Inferior parietal cortex (tissue), 1 donor: Measurements from ENCODE around the gene AFAP1.

ENCODE experiments used
- DNase-seq: peaks from one replicate; pipeline ENCODE4 v3.0.0-alpha.2; 2016; ENCODE audit errors: extremely low spot score

AFAP1 gene

DNA sequence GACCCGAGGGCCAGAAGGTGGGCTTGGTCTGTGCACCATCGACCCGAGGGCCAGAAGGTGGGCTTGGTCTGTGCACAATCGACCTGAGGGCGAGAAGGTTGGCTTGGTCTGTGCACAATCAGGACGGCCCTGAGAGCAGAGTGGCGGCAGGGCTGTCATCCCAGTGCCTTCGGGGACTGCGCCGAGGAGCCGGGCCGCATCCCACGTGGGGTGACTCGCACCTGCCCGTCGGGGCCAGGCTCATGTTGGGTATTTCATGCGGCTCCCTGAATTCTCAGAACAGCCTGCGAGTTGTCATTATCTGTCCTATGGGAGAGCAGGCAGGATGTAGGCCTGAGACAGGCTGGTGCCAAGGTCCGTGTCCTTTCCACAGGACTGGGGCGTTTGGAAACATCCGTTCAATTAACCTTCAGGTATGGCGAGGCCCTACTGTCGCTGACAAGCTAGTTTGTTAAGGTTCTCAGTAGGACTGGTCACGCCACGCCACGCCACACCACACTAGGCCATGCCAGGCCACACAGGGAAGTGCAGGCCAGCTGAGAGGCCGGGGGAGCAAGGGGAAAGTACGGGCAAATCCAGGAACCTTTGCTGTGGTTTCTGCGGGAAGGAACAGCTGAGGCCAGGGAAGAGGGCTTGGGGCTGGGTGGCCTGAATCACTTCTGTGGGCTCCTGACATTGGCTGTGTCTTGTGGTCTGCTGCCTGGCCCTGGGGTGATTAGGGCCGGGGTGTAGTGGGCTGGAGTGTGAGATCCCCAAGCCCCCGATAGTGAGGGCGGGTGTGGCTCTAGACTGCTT is 182.9 kb downstream of the AFAP1 start:
- DNase-seq: no peak

DNA sequence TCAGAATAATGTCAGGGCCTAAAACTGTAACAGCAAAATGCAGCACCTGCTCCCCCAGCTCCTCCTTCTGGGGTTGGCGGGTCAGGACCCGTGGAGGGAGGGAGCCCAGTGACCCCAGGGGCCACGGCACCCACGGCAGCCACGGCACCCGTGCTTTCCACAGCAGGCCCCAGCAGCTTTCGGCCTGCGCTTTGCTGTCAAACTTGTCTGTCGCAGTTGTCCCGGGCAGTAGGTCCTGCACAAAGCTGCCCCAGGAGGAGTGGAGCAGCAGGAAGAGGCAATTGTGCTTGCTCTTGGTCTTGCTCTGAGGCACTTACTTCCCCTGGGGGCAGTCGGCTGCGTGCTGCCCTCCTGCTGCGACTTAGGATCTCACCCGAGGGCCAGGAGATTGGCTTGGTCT is 183.6 kb downstream of the AFAP1 start:
- no peak for DNase-seq

DNA sequence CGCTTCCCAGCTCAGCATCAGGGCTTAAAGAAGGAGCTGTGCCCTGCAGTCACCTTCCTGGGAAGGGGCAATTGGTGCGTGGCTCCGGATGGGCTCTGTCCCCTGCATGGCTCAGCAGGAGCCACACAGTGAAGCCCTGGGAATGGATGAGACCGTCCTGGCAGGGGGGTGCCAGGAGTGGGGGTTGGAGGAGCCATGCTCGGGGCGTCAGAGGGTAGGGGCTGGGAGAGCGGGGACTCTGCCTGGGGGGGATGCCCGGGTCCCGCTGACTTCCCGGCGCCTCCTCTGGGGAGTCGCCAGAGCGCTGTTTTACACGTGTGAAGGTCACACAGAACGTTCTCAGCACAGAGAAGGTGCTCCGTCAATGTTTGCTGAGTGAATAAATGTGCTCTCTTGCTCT is 184.1 kb downstream of the AFAP1 start:
- no peak for DNase-seq

DNA sequence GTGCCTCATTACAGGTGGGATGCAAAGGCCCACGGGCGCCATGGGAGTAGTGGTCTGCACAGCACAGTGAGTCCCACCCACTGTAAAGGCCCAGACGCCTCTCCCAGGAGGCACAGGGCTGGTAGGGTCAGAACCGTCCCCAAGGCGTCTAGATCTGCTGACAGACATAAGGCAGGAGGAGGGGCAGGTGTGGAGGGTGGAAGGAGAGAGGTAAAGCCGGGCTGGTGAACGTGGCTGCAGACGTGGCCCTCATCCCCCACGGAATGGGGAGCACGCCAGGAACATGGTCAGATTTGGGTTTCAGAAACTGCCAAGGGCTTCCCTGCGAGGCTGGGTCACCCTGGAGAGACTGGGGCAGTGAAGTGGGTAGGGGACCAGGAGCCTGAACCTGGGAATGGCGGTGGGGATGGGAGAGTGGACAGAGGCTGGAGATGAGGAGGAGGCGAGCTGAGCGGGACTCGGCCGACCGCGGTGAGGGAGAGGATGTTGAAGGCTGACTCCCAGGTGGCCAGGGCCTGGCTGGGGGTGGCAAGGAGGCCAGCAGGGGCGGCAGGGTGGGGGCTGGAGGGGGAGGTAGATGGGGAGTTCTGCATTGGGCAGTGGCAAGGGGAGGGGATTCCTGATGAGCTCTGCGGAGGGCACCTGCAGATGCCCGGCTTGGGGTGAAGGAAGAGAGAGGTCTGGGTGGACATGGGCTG is 184.9 kb downstream of the AFAP1 start:
- no peak for DNase-seq

DNA sequence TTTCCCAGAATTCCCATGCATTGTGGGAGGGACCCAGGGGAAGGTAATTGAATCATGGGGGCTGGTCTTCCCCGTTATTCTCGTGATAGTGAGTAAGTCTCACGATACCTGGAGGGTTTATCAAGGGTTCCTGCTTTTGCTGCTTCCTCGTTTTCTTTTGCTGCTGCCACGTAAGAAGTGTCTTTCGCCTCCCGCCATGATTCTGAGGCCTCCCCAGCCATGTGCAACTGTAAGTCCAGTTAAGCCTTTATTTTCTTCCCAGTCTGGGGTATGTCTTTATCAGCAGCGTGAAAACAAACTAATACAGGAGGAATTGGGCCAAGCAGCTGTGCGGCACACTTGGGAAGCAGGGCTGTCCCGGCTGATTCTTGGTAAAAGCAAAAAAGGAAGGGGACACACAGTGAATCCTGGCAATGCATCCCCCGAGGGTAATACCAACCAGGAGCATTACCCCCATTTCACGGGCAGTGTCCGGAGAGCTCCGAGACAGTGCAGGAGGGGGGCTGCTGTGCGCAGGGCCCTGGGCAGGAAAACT is 185.7 kb downstream of the AFAP1 start:
- no peak for DNase-seq

DNA sequence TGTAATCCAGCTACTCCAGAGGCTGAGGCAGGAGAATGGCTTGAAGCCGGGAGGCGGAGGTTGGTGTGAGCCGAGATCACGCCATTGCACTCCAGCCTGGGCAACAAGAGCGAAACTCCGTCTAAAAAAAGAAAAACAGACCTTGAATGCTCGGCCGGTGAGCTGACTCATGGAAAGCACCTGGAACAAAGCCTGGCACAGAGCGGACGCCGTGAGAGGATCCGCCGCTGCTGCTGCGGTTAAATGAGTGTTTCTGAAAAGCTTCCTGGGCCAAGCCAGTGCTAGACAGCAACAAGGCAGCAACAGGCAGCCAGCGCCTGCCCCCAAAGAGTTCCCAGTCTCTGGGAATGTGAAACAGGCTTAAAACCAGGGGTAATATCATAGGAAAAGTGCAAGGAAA is 186.4 kb downstream of the AFAP1 start:
- no peak for DNase-seq

DNA sequence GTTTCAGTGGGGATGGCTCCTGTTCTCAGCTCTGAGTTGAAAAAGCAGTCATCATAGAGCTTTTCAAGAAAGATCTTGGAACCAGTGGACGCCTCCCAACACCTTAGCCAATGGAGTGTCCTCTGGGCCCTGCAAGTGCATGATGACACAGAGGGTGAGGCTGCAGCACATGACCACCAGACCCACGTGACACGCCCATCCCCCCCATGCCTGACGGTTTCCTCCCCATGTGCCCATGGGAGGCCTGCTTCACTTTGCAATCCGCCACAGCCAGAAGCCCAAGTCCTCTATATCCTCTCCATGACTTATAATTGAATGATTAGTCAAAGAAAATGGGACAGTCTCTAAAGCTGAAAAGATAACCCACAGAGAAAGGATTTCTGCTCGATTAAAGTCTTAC is 187.0 kb downstream of the AFAP1 start:
- DNase-seq: no peak

DNA sequence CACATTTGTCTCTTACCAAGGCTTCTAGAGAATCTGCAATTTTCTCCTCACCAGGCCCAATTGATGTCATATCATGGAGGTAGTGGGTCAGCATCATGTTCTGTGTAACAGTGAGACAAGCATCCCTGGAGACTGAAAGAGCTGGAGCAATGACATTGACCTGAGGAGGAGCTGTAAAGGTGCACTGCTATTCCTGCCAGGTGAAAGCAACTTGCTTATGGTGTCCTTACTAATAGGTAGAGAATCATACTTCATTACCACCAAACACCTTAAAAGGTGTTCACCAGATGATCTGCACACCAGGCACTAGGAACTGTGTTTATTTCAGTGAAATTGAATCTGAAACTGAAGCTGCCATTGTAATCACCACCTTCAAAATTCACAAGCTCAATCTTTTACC is 188.7 kb downstream of the AFAP1 start:
- DNase-seq: no peak

DNA sequence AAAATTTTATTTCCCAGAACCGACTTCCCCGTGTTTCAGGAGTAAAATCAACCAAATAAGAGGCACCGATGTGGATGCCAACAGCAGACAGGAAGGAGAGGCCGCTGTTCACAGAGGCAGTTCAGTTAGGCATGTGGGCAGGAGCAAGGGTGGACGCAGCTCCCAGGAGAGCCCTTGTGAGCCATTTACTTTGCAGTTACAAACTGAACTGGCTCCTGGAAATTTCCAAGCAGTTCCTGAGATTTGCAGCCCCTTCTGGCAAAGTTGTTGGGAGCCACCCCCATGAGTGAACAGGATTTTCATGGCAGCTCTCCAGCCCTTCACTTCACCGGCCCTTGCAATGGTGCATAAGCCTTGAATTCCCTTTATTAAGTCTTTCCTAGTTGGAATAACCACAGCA is 189.1 kb downstream of the AFAP1 start:
- no peak for DNase-seq

DNA sequence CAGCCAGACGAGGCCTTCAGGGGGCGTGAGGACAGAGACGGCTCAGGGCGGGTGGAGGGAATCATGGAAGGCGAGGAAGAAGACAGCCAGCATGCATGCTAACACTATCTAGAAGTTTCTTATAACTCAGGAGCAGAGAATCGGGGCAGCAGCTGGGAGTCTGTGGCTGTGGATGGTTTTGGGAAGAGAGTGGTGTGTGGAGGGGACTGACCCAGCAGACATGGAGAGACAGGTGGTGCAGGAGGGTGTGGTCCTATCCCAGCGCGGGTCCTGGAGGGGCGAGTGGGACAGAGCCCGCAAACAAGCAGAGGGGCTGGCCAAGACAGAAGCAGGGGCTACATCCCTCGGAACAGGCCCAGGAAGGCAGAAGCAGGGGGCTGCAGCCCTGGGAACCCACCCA is 192.1 kb downstream of the AFAP1 start:
- DNase-seq: no peak

DNA sequence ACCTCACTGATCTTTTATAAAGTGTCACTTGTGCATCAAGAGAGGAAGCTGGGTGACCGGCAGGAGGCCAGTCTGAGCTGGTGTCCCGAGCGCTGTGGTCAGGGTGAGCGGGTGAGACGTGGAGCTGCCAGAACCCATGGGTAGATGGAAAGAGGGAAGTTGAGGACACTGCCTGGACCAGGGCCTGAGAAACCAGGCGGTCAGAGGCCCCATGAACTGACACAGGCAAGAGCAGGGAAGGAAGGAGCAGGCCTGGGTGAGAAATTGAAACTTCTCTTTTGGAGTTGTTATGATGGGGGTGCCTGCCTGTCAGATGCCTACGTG is 192.6 kb downstream of the AFAP1 start:
- DNase-seq: no peak

DNA sequence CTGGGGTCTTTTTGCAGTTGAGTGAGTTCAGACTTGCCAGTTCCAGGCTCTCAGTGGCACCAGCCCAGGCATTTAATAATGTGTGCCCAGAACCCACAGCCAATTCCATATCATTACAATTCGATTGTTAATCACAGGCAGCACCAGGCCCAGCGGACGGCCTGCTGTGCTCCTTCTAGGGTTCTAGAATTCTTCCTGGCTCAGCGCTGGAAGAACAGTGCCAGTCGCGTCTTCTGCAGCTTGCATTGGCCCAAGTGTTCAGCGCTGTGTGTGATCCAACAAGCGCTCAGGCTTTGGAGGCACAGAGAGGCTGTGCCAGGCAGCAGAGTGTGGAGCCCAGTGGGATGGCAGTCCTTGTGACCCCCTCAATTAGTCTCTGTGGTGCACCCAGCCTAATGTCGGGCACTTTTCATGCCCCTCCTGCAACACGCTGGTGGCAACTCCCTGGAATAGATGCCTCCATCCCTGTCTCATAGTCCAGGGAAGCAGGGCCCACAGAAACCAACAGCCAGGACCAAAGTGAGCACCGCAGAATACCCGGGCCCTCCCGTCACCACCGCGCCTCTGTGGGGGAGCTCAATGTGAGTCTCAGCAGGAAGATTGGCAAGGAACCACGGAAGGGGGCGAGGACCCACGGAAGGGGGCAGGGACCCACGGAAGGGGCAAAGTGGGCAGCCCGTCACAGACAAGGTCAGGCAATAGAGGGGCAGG is 193.2 kb downstream of the AFAP1 start:
- no peak for DNase-seq

DNA sequence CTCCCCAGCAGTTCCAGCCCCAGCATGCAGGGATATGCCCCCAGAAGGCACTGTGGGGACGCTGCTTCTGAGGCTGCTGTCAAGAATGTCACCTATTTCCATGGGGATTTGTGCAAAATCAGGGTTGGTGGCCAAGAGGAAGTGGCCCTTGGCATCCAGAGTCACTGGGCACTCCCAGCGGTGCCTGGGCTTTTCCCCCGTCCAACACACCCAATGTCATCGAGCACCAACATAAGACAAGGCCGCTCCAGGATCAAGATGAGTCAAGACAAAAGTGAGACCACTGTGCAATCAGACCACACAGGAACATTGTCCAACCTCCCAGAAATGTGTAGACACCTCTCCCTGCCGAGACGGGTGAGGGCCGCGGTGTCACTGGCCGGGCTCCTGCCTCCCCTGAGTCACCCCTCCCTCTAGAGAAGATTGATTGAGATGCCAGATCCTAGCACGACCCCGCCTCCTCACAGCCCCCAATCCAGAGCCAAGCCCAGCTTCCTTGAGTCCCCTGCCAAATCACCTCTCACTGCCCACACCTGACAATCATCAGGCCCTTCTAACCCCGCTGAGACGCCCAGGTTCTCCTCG is 194.3 kb downstream of the AFAP1 start:
- no peak for DNase-seq

DNA sequence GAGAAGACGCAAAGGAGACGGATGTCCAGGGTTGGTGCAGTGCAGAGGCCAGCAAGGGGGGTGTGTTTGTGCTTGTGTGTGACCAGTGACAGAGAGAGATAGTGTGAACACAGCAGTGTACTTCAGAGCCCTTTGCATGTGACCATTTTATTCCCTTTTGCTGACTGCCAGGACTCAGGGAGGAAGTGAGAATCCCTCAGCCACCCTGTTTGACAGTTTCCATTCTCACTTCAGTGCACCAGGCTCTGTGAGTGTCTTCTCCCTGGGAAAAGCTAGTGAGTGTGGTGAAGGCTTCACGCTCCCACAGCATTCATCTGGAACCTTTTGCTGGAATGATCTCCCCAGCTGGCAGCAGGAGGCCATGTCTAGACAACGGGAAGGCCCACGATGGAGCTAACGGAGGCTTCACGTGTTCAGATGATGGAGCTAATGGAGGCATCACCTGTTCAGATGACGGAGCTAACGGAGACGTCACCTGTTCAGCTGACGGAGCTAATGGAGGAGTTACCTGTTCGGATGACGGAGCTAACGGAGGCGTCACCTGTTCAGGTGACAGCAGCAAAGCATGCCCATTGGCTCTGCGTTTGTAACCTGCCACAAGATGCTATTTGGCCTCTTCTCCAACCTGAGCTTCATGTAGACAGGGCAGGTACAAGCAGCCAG is 195.4 kb downstream of the AFAP1 start:
- no peak for DNase-seq

DNA sequence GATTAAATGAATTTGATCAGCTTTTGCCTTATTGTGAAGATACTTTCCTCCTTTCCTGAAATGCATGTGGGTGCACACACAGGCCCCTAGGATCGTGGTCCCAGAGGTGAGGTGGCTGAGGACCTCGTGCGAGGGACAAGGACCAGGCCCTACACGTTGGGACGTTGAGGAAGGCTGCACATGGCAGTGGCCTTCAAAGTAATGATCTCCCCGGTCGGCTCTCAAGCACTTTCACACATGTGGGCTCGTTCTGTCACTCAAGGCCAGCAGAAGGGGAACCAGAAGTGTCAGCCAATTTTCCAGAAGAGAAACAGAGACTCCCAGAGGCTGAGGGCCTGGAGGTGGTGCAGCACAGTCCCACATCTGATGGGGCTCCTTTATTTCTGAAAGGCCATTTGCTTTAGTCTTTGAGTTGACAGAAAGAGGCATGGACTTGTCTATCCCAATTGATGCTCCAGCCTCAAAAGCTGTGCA is 196.8 kb downstream of the AFAP1 start:
- DNase-seq: no peak

DNA sequence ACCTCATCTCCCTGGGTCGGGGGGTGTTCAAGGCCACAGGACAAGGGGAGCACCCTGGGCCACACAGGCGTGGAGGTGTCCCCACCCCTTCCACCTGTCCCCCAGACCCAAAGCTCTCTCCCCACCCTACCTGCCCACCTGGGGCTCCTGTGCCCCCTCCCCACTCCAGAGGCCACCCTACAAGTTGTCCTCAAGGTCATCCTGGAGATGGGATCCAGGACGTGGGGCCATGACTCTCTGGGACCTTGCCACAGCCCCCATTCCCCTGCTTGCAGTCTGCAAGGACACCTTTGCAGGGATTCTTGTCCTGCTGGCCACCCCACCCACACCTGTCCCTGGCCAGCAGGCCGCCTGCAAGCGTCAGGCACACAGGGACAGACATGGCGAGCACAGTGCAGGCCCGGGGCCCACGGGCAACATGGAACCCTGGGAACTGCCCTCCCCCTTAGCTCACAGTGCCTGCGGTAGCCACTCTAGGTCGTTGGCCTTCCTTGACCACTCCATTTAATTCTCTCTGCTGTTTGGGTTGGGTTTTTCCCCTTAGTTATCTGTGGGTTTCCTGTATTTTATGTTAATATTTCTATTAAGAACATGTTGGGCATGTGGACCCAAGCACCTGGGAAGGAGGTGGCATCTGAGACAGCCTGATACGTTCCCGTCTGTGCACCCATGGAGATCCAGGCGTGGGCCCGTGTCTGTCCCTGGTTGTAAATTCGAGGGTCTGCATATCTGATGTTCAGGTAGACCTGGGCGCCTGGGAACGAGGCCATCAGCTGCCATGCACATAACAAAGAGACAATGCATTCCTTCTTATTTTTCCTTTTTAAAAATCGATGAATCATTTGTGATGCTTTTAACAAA is 197.5 kb downstream of the AFAP1 start:
- no peak for DNase-seq

DNA sequence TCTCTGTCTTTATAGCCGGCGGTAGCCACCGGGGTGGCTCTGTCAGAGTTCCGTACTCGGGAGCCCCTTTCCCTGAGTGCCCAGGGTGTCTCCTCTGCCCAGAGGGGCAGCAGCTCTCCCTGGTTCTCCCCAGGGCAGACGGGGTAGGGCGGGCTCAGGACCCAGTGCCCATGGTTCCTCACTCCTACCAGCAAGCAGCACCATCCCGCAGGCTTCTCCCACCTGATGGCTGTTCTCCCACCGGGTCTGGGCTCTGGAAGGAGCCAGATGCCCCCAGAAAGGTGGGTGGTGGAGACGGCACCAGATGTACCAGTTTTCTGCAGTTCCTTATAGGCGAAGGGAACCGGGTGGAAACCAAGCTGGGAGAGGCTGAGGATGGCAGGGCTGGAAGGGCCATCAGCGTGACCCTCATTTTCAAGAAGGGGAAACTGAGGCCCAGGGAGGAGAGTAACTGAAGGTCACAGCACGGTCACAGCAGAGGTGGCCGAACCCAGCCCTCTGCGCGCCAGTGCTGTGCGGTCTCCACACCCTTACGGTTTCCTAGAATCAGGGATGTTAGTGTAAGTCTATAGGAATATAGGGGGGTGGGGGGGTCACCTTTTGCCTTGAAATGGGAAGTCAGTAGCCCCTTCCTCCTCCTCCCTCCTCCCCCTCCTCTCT is 198.7 kb downstream of the AFAP1 start:
- no peak for DNase-seq

DNA sequence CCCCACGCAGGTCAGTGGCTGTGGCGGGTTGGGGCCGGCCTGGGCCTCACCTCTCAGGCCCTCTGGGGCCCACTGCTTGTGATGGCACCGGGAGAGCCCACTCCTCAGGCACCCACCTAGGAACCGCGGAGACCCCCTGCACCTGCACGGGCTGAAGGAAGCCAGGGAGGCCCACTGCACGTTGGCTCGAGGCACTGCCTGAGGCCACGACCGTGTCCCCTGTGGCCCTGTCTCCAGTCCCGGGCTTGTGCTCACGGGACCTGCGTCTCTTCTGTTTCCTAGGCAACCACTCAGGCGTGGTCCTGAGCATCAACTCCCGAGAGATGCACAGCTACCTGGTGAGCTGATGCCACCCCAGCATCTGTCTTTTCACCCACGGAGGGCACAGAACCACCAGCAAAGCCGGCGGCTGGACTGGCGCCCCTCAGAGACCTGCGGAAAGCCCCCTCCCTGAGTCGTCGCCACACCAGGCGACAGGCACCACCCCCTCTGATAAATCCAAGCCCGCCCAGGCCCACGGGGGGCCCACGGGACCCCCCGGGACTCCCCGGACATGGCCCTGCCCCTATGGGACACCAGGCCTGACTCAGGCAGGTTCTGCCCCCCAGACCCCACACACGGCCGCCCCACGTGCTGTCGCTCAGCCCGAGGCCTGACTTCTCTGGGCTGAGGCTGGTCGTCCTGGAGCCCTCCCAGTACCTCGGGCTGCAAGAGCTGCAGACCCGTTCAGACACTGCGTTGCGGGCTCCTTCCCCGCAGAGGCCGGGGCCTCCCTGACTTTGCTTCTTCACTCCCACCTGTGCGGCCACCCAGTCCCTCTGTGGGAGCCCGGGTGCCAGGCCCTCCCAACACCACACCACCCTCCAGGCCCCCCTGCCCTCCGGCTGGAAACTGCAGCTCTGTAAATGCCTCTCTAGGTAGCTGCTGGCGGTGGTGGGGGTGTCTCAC is 199.5 kb downstream of the AFAP1 start:
- DNase-seq: no peak
